Suppressor macrophage treated with lipopolysaccharide for 4 hours (primary cell): Measurements from ENCODE around the gene DAPK1.
A peak's percentile ranks its signal among the peaks of the same experiment; 100 is the strongest.

Source experiments
- DNase-seq: peaks from one replicate; pipeline ENCODE4 v3.0.0-alpha.2; 2020

Gene DAPK1

DNA sequence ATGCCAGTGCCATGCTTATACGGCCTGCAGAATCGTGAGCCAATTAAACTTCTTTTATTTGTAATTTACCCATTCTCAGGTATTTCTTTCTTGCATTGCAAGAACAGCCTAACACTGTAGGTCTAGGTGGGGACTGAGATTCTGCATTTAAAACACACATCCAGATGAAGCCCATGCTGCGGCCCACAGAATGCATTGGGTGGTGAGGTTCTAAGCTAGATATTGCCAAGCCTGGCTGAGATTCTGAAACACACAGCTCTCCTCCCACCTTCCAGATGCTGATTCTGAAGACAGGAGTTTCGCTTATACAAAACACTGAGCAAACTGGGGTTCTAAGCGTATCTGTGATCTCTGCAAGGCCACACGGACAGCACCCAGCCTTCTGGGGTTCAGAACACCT lies 75.1 kb downstream of the DAPK1 start:
- DNase-seq: no peak

DNA sequence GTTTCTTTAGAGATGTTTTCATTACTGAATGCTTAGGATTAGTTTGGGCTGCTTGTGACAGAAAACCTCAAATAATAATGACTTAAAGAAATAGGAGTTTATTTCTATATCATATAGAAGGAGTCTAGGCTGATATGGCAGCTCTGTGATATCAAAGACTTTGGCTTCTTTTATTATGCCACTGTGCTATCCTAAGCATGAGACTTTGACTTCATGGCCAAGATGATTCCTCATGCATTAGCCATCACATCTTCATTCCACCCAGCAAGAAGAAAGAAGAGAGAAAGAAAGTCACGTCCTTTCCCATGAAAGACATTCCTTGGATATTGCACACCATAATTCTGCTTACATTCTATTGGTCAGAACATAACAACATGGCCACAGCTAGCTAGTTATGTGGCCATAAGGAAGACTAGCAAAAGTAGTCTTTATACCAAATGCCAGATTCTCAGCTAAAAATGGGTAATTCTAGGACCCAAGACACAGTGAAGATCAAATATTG lies 76.2 kb downstream of the DAPK1 start:
- DNase-seq: no peak

- no peak for DNase-seq
These were observed 80.1 kb downstream of the DAPK1 start for GRCh38 chr9:87577746-87578145.

GRCh38 chr9:87578625-87579024 lies 81.0 kb downstream of the DAPK1 start:
- DNase-seq: peak; percentile 43

DNA sequence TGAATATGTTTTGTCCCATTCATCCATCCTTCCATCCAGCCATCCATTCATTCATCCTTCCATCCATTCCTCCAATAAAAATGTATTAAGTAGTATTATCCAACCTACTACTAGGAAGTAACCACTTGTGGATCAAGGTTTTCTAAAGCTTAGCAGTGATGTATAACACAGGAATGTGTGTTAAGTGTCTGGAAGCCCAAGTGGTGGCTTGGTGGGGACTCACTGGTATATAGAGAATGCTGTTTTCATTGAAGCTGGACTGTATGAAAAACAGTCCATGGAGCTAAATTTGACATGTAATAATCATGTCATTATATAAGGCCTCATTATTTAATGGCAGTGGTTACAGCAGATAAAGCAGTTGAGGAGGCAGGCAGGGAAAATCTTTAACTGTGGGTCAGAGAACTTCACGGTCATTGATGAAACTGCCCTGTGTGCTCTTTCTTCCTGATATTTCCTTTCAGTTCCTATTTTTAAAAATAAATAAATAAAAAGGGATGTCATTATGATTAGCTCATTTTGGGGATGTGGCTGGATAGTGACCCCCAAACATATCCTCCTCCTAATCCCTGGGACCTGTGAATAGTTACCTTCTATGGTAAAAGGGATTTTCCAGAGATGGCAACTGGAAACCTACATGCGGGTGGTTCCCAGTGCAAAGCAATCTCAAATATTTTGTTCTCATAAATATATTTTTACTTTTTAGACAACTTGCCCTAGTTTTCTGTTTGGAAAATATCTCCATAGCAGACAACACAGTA lies 82.3 kb downstream of the DAPK1 start:
- peak; percentile 68 for DNase-seq

- DNase-seq: no peak
These were observed 83.3 kb downstream of the DAPK1 start for GRCh38 chr9:87580941-87581438.

DNA sequence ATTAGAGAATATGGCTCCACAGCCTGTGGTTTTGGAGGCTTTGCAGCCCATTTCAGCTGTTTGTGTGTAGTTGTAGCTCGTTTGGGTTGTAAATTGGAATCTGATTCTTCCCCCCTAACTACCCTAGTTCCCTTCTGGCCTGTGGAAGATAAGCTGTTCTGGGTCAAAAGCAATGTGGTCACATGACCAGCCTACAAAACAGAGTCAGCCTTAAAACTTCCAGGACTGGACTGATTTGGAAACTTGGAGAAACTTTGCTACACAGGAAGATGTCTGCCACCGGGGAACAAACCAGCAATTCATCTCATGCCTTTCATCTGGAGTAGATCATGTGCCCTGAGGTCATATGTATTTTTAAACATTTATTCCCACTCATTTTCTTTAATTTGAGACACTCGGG lies 83.8 kb downstream of the DAPK1 start:
- DNase-seq: peak; percentile 52

DNA sequence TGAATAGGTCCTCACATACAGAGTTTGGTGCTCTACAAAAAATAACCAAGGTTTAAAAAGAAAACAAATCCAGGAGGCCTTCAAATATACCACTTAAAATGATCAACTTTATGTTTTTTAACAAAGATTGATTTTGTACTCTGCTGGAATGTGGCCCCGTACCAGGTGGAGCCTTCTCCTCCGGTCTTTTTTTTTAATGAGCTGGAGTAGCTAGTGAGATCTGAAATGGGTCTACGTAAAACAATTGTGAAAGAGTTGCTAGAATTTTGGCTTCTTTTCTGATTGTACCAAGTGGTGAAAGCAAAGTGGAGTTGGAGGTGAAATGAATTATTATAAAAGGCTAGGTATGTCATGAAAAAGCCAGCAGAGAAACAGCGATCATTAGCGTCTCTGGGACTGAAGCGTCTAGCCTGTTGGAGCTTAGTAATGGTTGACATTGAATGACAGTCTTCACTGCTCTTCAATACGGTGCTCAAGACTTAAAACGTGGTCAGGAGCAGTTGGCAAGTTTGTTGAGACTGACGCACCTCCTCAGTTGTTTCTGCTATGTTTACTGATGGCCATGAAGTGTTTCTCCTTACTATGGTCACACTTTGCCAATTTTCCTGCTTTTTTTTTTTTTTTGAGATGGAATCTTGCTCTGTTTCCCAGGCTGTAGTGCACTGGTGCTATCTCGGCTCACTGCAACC lies 84.4 kb downstream of the DAPK1 start:
- no peak for DNase-seq

DNA sequence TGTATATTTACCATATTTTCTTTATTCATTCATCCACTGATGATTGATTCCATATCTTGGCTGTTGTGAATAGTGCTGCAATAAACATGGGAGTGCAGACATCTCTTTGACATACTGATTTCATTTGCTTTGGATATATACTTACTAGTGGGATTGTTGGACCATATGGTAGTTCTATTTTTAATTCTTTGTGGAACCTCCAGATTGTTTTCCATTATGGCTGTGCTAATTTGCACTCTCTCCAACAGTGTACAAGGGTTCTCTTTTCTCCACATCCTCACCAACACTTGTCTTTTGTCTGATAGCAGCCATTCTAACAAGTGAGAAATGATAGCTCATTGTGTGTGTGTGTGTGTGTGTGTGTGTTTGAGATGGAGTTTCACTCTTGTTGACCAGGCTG lies 86.7 kb downstream of the DAPK1 start:
- DNase-seq: no peak

- no peak for DNase-seq
These were observed 87.6 kb downstream of the DAPK1 start for GRCh38 chr9:87585123-87585855.

GRCh38 chr9:87586731-87587355 lies 89.2 kb downstream of the DAPK1 start:
- DNase-seq: no peak

GRCh38 chr9:87587356-87587745 lies 89.7 kb downstream of the DAPK1 start:
- DNase-seq: no peak

DNA sequence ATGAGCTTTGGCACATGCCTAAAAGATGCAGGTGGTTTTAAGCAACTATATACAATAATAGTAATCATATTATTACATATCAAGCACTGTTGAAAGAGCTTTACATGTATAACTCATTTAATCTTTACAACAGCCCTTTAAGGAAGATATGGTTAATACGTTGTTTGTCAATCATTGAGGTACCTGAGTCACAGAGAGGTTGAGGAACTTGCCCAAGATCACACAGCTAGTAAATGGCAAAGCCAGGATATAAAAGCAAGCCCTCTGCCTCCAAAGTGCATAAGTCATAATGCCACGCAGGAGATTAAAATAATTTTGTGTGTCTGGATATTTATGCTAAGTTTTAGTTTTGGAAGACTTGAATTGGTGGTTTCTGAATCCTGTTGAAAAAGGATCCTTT lies 90.2 kb downstream of the DAPK1 start:
- DNase-seq: no peak

- no peak for DNase-seq
These were observed 90.7 kb downstream of the DAPK1 start for GRCh38 chr9:87588339-87588738.

DNA sequence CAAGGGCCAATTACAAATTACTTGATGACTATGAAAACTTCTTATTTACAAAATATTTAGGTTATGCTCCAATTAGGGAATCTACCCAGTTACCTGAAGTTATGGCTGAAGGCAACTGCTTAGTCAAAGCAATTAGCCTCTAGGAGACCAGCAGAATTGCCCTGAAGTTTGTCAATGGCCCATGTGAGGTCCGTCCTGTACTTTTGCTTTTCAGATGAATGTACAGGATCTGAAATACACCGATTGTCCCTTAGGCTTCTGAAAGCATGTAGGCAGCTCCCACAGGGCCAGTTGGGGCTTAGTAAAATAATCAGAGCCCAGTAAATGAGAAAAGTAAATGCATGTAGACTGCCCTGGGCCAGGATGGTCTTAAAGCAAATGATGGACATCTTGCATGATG lies 93.3 kb downstream of the DAPK1 start:
- no peak for DNase-seq

GRCh38 chr9:87592554-87593358 lies 95.1 kb downstream of the DAPK1 start:
- DNase-seq: no peak

DNA sequence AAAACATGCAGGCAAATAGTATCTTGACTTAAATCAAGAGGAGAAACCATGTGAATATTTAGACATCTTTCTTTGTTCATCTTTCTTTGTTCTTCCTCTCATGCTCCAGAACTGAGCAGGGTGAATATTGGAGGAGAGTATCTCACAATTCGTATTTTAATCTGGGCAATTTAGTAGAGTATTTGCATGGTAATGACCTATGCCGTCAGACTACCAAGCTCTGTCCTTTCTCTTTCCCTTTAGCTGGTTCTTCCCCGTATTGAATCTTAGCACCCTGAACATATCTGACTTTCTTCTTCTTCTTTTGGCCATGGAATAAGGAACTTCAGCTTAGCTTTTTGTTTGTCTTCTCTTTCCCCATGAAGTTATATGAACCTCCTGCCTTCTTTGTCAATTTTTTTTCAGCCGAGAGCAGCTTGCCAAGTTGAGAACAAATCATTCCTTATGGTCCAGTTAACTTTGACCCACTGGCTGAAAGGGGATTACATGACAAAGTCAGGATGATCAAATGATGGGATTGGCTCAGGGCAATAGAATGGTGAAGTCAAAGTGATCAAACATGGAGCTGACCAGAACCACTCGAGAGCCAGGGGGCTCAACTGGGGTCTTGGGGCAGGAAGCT lies 95.8 kb downstream of the DAPK1 start:
- peak; percentile 76 for DNase-seq

DNA sequence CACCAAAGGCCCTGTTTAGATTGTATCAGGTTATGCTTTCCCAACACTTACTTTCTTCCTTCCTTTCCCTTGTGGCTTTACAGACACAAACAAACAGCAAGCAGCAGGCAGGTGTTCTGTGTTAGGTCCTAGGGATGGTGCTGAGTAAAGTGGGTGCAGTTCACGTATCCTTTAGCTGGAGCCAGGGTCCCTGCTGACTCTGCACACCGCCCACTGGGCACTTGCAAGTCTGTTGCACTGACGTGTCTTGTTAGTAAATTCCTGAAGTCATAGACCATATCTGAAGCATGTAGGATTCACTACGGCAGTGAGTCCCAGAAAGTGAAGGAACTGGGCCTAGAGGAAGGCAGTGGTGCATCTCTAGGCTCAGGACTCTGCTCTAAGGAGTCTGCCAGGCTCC lies 96.5 kb downstream of the DAPK1 start:
- peak; percentile 45 for DNase-seq

GRCh38 chr9:87594662-87595061 lies 97.0 kb downstream of the DAPK1 start:
- no peak for DNase-seq

DNA sequence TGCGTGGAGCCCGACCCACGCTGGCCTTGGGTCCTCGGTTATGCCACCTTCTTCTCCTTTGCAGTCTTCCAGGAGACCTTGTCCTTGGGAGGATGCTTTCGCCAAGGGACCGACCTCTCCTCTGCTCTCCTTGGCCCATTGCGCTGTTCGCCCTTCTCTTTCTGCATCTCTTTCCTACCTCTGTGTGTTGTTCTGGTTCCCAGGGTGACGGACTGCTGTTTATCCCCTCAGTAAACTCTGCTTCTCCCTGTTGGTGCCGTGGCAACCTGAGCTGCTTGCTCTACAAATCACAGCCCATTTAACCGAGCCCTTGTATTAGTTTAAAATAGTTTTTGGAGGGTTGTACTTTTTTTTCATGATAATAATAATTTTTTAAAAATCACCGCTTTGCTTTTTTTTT lies 97.9 kb downstream of the DAPK1 start:
- DNase-seq: no peak

DNA sequence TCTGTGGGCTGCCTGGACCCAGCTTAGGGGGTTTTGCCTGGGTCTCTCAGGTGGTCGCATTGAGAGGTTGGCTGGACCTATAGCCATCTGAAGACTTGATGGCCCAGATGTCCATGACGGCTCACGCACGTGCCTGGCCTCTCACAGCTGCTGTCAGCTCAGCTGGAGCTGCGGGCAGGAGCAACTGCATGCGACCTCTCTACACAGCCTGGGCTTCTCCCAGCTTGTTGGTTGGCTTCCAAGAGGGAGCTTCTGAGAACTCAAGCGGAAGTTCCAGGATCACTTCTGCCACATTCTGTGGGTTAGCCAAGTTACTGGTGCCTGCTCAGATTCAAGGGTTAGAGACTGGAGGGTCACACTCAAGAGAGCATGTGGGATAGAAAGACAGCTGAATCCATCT lies 99.2 kb downstream of the DAPK1 start:
- DNase-seq: no peak
